GM19023 (cell line): ENCODE data around the gene CREB3L1.
A peak's percentile ranks its signal among the peaks of the same experiment; 100 is the strongest.

ENCODE experiments used
- ATAC-seq: cut with Tn5 transposase; IDR thresholded peaks from one replicate; pipeline ENCODE4 v1.9.1; 2021; ENCODE audit warnings: mild to moderate bottlenecking, moderate library complexity; ENCODE audit not compliant: unreplicated experiment

Gene CREB3L1

GRCh38 chr11:46272816-46273427, 4.5 kb upstream of the CREB3L1 start:
- no peak for ATAC-seq

GRCh38 chr11:46273511-46274205, 3.8 kb upstream of the CREB3L1 start:
- no peak for ATAC-seq

DNA sequence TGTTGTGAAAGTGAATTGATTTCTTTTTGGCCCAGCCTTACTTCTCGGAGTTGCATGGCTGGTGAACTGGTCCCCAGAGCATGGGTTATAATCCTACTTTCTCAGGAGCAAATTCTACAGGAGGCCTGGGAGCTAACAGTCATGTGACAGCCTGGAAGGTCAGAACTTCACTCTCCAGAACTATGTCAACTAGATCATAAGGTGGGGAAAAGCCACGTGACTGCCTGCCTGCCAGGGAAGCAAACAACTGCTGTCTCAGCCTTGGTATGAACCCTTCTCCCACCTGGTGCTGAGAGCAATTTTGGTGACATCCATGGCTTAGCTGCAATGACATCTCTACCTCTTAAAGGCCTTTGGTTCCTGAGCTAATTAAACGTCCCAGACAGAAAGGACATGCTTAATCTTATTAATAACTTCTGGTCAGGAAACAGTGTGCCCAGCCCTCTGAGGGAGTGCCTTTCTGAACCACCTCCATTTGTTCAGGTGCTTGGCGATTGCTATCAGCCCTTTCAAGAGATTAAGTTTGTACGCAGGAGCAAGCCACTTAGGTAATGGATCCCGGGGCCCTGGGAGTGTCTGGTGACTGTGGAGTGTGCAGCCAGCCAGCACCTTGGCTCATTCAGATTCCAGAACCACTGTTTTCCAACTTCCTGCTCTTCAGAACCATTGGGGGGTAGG, 1.4 kb upstream of the CREB3L1 start:
- no peak for ATAC-seq

GRCh38 chr11:46277313-46277621, 195 bp upstream of the CREB3L1 start:
- ATAC-seq = no peak

- no peak for ATAC-seq
These were observed 1.1 kb downstream of the CREB3L1 start for GRCh38 chr11:46278387-46279125.

GRCh38 chr11:46279126-46280099, 2.0 kb downstream of the CREB3L1 start:
- ATAC-seq = no peak

DNA sequence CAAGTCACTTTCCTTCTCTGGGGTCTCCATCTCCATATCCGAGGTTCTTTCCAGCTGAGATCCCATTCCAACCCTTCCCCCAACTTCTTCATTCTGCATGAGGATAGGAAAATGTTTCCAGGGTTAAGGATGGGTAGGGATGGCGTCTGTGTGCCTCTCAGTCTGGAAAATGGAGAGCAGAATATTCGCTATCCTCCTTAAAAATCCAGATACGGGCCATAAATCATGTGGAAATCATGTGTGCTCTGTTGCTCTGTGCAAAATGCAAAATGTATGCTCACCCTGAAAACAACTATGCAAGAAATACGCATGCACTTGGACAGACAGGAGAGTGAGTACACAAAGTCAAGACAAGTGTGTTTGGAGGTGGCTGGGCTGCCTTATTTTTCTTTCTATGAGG, 3.2 kb downstream of the CREB3L1 start:
- ATAC-seq = no peak

DNA sequence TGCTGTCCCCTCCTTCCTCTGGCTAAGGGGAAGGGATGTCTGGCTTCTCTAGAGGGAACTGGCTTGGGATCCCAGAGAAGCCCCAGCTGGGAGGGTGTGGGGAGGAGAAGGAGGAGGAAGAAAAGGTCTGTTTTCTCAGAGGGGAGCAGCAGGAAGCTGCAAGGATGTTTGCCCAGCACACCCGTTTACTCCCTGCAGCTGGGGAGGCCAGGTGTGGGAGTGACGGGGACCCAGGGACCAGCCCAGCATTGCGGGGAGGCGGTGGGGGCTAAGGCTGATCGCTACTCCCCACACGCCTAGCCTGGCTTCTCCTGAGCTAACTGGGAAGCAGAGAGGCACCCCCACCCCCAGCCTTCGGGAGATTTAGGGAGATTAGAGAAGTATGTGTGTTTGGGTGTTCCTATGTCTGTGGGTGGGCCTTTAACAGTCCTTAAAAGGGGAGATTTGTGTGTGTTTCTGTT, 3.9 kb downstream of the CREB3L1 start:
- ATAC-seq = no peak

DNA sequence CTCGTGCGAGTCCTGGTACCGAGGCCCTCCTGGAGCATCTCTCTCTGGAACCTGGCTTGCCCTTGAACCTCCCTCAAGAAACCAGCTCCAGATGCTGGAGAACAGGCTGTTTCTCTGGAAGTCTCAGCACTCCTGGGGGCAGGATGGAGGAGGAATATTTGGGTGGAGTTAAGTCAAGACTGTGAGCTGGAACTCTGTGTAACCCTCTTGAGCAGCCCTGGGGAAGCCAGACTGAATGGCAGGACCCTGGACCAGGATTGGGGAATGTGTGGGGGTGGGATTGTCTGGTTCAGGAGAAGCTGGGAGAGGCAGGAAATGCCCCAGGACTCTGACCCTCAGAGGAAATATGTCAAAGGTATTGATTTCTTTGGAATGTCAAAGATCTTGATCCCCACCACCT, 7.7 kb downstream of the CREB3L1 start:
- ATAC-seq = no peak

DNA sequence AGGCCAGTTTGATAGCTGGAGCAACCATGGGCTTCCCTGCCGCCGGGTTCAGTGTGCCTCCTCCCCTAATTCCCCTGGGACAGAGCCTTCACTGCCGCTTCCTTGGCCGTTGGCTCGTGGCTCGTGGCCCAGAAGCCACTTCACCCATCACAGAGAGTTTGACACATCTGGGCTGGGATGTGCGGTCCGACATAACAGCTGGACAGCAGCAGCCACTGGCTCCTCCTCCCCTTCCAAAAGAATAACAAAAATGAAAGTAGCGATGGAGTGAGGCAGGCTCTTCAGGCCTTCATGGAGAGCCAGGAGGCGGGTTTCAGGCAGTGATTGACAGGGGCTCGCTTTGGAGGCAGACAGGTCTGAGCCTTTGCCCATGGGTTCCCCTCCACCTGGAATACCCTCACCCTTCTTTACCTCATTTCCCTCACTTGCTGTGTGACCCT, 8.2 kb downstream of the CREB3L1 start:
- ATAC-seq = no peak

DNA sequence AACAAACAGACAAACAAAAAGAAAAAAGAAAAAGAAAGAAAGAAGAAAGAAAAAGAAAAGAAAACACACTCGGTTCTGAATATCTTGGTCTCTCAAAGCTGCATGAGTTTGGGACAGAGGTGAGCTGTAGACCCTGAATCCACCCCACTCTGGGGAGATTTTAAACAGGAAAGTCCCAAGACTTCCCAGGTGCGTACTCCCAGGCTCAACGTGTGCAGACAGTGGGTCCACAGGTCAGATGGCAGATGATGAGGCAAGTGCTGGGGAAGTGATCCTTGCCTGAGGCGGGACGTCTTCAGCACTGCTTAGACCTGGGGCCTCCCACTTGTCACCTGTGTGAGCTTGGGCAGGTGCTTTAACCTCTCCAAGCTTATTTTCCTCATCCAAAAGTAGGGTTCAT, 9.3 kb downstream of the CREB3L1 start:
- ATAC-seq = no peak

- no peak for ATAC-seq
These were observed 11.0 kb downstream of the CREB3L1 start for GRCh38 chr11:46288451-46288850.

- ATAC-seq = no peak
These were observed 12.5 kb downstream of the CREB3L1 start for GRCh38 chr11:46290011-46290410.

DNA sequence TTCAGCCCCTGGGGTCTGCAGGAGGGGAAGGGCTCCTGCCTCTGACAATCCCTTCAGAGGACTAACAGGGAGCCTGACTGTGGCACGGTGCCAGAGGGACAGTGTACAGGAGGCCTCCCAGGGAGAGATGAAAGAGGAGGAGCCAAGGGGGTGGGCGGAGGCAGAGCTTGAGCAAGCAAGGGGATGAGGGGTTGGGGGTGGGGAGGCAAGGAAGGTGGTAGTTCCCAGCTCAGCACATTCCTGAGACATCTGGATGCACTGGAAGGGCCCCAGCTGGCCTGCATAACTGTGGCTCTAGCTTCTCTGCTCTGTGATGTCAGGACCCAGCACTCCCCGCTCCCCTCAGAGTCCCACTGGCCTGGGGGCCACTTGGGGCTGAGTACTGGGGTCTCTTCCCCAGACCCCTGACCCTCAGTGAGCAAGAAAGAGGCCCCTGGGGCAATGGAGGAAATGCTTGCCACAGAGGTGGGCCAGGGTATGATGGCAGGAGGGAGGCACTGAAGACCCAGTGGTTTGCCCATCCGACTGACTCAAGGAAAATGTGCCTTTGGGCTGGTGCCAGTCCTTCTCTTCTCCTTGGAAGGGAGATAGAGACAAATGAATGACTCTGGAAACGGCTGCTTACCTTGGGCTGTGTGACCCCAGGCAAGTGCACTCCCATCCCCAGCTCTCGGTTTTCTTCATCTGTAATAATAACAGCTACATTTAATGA, 13.3 kb downstream of the CREB3L1 start:
- ATAC-seq = no peak

- no peak for ATAC-seq
These were observed 14.1 kb downstream of the CREB3L1 start for GRCh38 chr11:46291441-46292150.

DNA sequence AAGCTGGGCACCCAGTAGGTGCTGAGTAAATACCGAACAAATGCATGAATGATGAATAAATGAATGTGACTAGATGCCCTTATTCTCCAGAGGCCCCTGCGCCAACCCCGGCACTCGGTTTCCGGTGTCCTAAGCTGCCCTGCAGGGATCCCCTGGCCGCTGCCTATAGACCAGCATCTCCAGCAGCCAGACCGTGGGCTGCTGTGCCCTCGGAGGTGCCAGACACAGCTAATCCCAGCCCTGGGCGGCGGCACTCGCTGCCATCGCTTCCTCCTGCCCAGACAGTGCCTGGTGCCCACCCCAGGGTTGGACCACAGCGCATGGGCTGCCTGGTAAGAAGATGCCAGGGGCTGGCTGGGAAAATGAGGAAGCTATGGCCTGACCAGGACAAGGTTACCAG, 15.6 kb downstream of the CREB3L1 start:
- no peak for ATAC-seq

- ATAC-seq = no peak
These were observed 16.2 kb downstream of the CREB3L1 start for GRCh38 chr11:46293641-46294103.

- ATAC-seq = peak; percentile 8
These were observed 17.2 kb downstream of the CREB3L1 start for GRCh38 chr11:46294365-46295309.
